ENCODE data around the gene CYP26C1.

The CYP26C1 gene

GRCh38 chr10:93064874-93065660, 4.5 kb downstream of the CYP26C1 start:
- no peak for ATAC-seq

GRCh38 chr10:93065675-93066543, 5.3 kb downstream of the CYP26C1 start:
- no peak for ATAC-seq

- no peak for ATAC-seq
Measured at GRCh38 chr10:93066544-93066913, 5.9 kb downstream of the CYP26C1 start.

GRCh38 chr10:93067443-93068365, 7.1 kb downstream of the CYP26C1 start:
- ATAC-seq: no peak

GRCh38 chr10:93068411-93069244, 8.0 kb downstream of the CYP26C1 start:
- no peak for ATAC-seq

- ATAC-seq: no peak
Measured at GRCh38 chr10:93069245-93069561, 8.6 kb downstream of the CYP26C1 start.

- ATAC-seq: no peak
Measured at GRCh38 chr10:93070378-93071176, 10.0 kb downstream of the CYP26C1 start.

- no peak for ATAC-seq
Measured at GRCh38 chr10:93071177-93071472, 10.5 kb downstream of the CYP26C1 start.

GRCh38 chr10:93071674-93072224, 11.2 kb downstream of the CYP26C1 start:
- no peak for ATAC-seq

GRCh38 chr10:93072225-93072712, 11.7 kb downstream of the CYP26C1 start:
- ATAC-seq: no peak

GRCh38 chr10:93072713-93073538, 12.3 kb downstream of the CYP26C1 start:
- no peak for ATAC-seq

- ATAC-seq: no peak
Measured at GRCh38 chr10:93073539-93074146, 13.0 kb downstream of the CYP26C1 start, which contains the start of gene CYP26A1. TSS of gene CYP26A1 (plus strand) at chr10:93073893. CDS start at chr10:93073935, 42 bp downstream.

GRCh38 chr10:93074147-93074596, 13.6 kb downstream of the CYP26C1 start:
- no peak for ATAC-seq

GRCh38 chr10:93074597-93075368, 14.2 kb downstream of the CYP26C1 start:
- no peak for ATAC-seq

- no peak for ATAC-seq
Measured at GRCh38 chr10:93075369-93076221, 15.0 kb downstream of the CYP26C1 start.

- ATAC-seq: no peak
Measured at GRCh38 chr10:93076871-93077270, 16.3 kb downstream of the CYP26C1 start.

GRCh38 chr10:93077860-93078337, 17.3 kb downstream of the CYP26C1 start:
- no peak for ATAC-seq

Measured in activated CD4-positive, CD25-positive, alpha-beta regulatory T cell treated with anti-CD3 and anti-CD28 coated beads, Interleukin-2, amount 50 U/mL, for 24 hours (primary cell).